CD8-positive, alpha-beta memory T cell (primary cell): ENCODE data around the gene CDK16. TPM values are rescaled to one million over a fixed set of nuclear protein-coding genes. Genes with fewer than 3 reads are reported as not detected.

Source experiments
- CTCF ChIA-PET: fragments of 350-600 bp; sonication (Branson Sonifier 250); formaldehyde crosslinking; loops from one replicate; lab custom pipeline; 2021; ENCODE audit warnings: antibody characterized with exemption; lab: Charles Lee
- POLR2A ChIA-PET: fragments of 350-600 bp; sonication (Branson Sonifier 250); formaldehyde crosslinking; loops from one replicate; lab custom pipeline; 2021; ENCODE audit warnings: antibody characterized with exemption; lab: Charles Lee
- DNase-seq, 5 donors: peaks; one replicate each; pipeline versions ENCODE4 v3.0.0 to v3.0.0-alpha.2; 2020 to 2022; ENCODE audit warnings: mixed read lengths in 1 of 5
- H3K27ac ChIP-seq: one replicate; pipeline ENCODE4 v1.7.0; 2013; ENCODE audit warnings: low read depth, mild to moderate bottlenecking, low read length, moderate library complexity
- H3K27me3 ChIP-seq: 2 replicates; pipeline ENCODE4 v1.7.0; 2013; ENCODE audit warnings: low read length, mild to moderate bottlenecking; ENCODE audit not compliant: insufficient read depth, poor library complexity, severe bottlenecking
- H3K36me3 ChIP-seq: 2 replicates; pipeline ENCODE4 v1.7.0; 2013; ENCODE audit warnings: mild to moderate bottlenecking, low read length, moderate library complexity; ENCODE audit not compliant: insufficient read depth
- H3K4me1 ChIP-seq: 2 replicates; pipeline ENCODE4 v1.7.0; 2013; ENCODE audit warnings: mild to moderate bottlenecking, low read length, moderate library complexity; ENCODE audit not compliant: insufficient read depth
- H3K4me3 ChIP-seq: 2 replicates; pipeline ENCODE4 v1.7.0; 2013; ENCODE audit warnings: mild to moderate bottlenecking, low read length
- H3K9me3 ChIP-seq: 2 replicates; pipeline ENCODE4 v1.7.0; 2013; ENCODE audit warnings: mild to moderate bottlenecking, low read length
- H3K27ac Mint-ChIP-seq, 8 donors: one replicate each; pipeline ENCODE4 v1.8.0; 2020 to 2021; ENCODE audit warnings: mixed read lengths in 8 of 8, mild to moderate bottlenecking in 6 of 8, inconsistent platforms in 3 of 8, moderate library complexity in 3 of 8
- H3K27me3 Mint-ChIP-seq, 2 donors: one replicate each; pipeline ENCODE4 v1.8.0; 2020 to 2021; ENCODE audit warnings: mixed read lengths in 2 of 2, mild to moderate bottlenecking in 1 of 2, moderate library complexity in 1 of 2
- H3K36me3 Mint-ChIP-seq, 3 donors: one replicate each; pipeline ENCODE4 v1.8.0; 2020 to 2021; ENCODE audit warnings: mixed read lengths in 3 of 3, inconsistent platforms in 1 of 3, mild to moderate bottlenecking in 1 of 3
- H3K4me1 Mint-ChIP-seq, 3 donors: one replicate each; pipeline ENCODE4 v1.8.0; 2020 to 2021; ENCODE audit warnings: mixed read lengths in 3 of 3, inconsistent platforms in 1 of 3, mild to moderate bottlenecking in 1 of 3
- H3K4me3 Mint-ChIP-seq, 7 donors: one replicate each; pipeline ENCODE4 v1.8.0; 2020 to 2021; ENCODE audit warnings: mixed read lengths in 7 of 7, mild to moderate bottlenecking in 6 of 7, moderate library complexity in 4 of 7, inconsistent platforms in 2 of 7
- H3K9me3 Mint-ChIP-seq, 5 donors: one replicate each; pipeline ENCODE4 v1.8.0; 2020 to 2022; ENCODE audit warnings: mixed read lengths in 5 of 5, mild to moderate bottlenecking in 3 of 5, moderate library complexity in 2 of 5, inconsistent platforms in 1 of 5
- polyA plus RNA-seq: library from polyadenylated mRNA; unstranded; fragments of 300-500 nt; fragmentation: Illumina TruSeq; gene quantifications from one replicate; pipeline ENCODE4 v1.2.3, GENCODE V29; 2021
- total RNA-seq, 2 experiments: library from RNA; stranded (reverse); gene quantifications; one replicate each; pipeline ENCODE4 v1.2.3, GENCODE V29; 2021

The CDK16 gene
- total and polyA plus RNA-seq, 3 experiments from 2014 or later: 14.5 to 49.1 (median 48.2) TPM

DNA sequence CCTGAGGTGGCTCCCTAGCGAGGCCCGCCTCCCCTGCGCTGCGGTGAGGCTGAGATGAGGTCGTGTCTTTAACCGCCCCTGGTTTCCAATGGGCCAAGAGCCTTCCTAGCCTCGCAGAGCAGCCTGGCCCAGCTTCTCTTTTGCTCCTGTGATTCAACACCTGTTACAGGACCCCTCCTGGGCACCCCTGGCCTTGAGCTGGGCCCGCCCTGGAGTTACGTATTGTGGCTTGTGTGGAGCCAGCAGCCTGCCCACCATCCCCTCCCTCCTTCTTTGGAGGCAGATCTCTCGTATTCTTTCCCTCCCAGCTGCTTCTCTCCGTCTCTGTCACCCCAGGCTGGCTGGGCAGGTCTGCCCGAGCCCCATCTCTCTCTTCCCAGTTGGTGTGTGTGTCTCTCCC lies 44.1 kb upstream of the CDK16 start:
- POLR2A ChIA-PET: no interaction called here
- peaks cover 16% of the 10 kb centered on the region for H3K36me3 ChIP-seq

GRCh38 chrX:47174846-47175587 lies 43.5 kb upstream of the CDK16 start:
- ChIA-PET CTCF (no interaction called here), POLR2A (no interaction called here)
- H3K27me3 Mint-ChIP-seq: peaks cover 0 to 11% of the 10 kb centered on the region in 2 donors
- no peaks in the 10 kb centered on the region for H3K9me3 ChIP-seq
- H3K36me3 ChIP-seq: peaks cover 16% of the 10 kb centered on the region
- H3K4me1 ChIP-seq: no peaks in the 10 kb centered on the region
- peak overlapping the region in 1 of 8 donors; percentile 63 for H3K27ac Mint-ChIP-seq
- H3K27ac ChIP-seq: no peak overlapping the region
- no peaks in the 10 kb centered on the region for H3K4me1 Mint-ChIP-seq
- H3K36me3 Mint-ChIP-seq: peaks cover 0 to 78% (median 2%) of the 10 kb centered on the region in 3 donors
- H3K4me3 ChIP-seq: no peak overlapping the region
- no peaks in the 10 kb centered on the region for H3K9me3 Mint-ChIP-seq
- no peaks in the 10 kb centered on the region for H3K27me3 ChIP-seq
- H3K4me3 Mint-ChIP-seq: no peak overlapping the region
- DNase-seq: no peak

More for the DNA sequence above, 44.1 kb upstream of the CDK16 start:
- peak overlapping the region in 1 of 8 donors; percentile 63 for H3K27ac Mint-ChIP-seq
- Histone ChIP-seq H3K27ac (no peak overlapping the region), H3K4me1 (no peaks in the 10 kb centered on the region), H3K9me3 (no peaks in the 10 kb centered on the region), H3K27me3 (no peaks in the 10 kb centered on the region), H3K4me3 (no peak overlapping the region)
- no peaks in the 10 kb centered on the region for H3K4me1 Mint-ChIP-seq
- H3K9me3 Mint-ChIP-seq: no peaks in the 10 kb centered on the region
- no peak for DNase-seq
- H3K27me3 Mint-ChIP-seq: peaks cover 0 to 11% of the 10 kb centered on the region in 2 donors
- no peak overlapping the region for H3K4me3 Mint-ChIP-seq
- peaks cover 0 to 79% (median 2%) of the 10 kb centered on the region in 3 donors for H3K36me3 Mint-ChIP-seq
- CTCF ChIA-PET: no interaction called here

DNA sequence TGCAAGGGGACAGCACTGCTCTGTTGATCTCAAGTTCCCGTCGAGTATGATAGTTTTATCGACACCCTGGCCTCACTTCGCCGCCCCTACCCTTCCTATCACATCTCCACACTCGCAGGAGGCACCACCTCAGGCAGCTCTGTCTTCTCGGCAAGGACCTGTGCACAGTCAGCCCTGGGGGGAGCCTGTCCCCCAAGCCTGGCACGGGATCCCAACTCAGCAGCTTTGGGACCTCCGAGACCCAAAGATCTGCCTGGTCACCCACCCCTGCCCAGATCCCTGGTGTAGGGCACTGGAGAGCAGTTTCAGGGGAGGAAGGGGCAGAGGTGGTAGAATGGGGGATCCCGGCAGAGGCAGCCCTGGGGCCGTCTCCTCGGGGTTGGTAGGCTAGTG lies 42.9 kb upstream of the CDK16 start:
- DNase-seq: no peak
- no peak overlapping the region for H3K27ac Mint-ChIP-seq
- POLR2A ChIA-PET: no interaction called here
- Histone ChIP-seq H3K4me1 (no peaks in the 10 kb centered on the region), H3K36me3 (peaks cover 16% of the 10 kb centered on the region), H3K4me3 (no peak overlapping the region), H3K27ac (no peak overlapping the region), H3K9me3 (no peaks in the 10 kb centered on the region), H3K27me3 (no peaks in the 10 kb centered on the region)
- CTCF ChIA-PET: no interaction called here
- H3K36me3 Mint-ChIP-seq: peaks cover 0 to 77% (median 2%) of the 10 kb centered on the region in 3 donors
- H3K4me3 Mint-ChIP-seq: no peak overlapping the region
- no peaks in the 10 kb centered on the region for H3K4me1 Mint-ChIP-seq
- H3K27me3 Mint-ChIP-seq: peaks cover 0 to 11% of the 10 kb centered on the region in 2 donors
- H3K9me3 Mint-ChIP-seq: no peaks in the 10 kb centered on the region

DNA sequence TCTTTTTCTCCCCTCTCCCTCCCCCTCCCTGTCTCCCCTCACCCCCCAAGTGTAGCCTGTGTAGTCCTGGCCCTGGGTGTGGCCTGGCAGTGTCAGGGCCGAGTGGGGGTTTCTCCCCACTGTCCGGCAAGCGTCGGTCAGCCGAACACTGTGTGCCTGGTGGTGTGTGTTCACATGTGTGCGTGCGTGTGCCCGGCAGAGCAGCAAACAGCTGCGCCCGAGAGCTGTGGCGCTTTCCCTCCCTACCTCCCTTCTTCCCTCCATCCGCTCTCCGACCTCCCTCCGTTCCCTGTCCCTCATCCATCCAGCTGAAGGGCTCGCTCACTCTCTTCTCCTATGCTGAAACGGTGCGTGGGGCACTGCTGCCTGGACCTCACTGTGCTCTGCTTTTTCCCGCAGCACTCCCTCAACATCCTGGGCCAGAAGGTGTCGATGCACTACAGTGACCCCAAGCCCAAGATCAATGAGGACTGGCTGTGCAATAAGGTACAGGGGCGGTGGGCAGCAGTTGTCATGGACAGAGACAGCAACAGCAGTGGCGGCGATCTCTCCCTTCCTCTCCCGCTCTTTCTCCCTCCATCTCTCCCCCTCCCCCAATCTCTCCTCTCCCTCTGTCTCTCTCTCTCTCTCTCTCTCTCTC lies 42.3 kb upstream of the CDK16 start:
- Histone ChIP-seq H3K36me3 (peaks cover 16% of the 10 kb centered on the region), H3K27me3 (no peaks in the 10 kb centered on the region), H3K4me3 (no peak overlapping the region), H3K9me3 (no peaks in the 10 kb centered on the region), H3K27ac (no peak overlapping the region), H3K4me1 (no peaks in the 10 kb centered on the region)
- POLR2A ChIA-PET: no interaction called here
- Mint-ChIP-seq H3K27ac (no peak overlapping the region), H3K4me1 (no peaks in the 10 kb centered on the region), H3K36me3 (peaks cover 0 to 81% (median 2%) of the 10 kb centered on the region in 3 donors), H3K27me3 (peaks cover 0 to 11% of the 10 kb centered on the region in 2 donors), H3K9me3 (no peaks in the 10 kb centered on the region), H3K4me3 (no peak overlapping the region)
- DNase-seq: no peak
- CTCF ChIA-PET: no interaction called here

DNA sequence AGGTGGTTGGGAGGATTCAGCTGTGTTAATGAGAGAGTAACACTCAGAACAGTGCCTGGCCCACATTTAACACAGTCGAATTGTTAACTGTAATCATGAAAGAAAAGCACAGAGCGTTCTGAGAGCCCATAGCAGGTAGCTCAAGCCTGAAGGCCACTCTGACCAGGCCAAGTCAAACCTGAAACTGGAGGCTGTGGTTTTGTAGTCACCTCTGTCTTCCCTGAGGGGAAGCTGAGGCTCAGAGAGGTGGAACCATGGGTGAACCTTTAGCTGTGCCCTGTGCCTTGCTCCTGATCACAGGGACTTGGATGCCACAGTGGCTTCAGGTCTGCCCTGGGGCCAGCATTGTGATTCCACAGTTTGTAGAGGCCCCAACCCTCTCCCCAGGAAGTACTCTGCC lies 41.4 kb upstream of the CDK16 start:
- ChIA-PET POLR2A (no interaction called here), CTCF (no interaction called here)
- no peak for DNase-seq
- Histone ChIP-seq H3K4me1 (no peaks in the 10 kb centered on the region), H3K36me3 (peaks cover 10% of the 10 kb centered on the region), H3K9me3 (no peaks in the 10 kb centered on the region), H3K27me3 (no peaks in the 10 kb centered on the region), H3K4me3 (no peak overlapping the region), H3K27ac (no peak overlapping the region)
- no peaks in the 10 kb centered on the region for H3K4me1 Mint-ChIP-seq
- peaks cover 0 to 81% (median 2%) of the 10 kb centered on the region in 3 donors for H3K36me3 Mint-ChIP-seq
- H3K4me3 Mint-ChIP-seq: no peak overlapping the region
- H3K27me3 Mint-ChIP-seq: peaks cover 0 to 4% of the 10 kb centered on the region in 2 donors
- H3K27ac Mint-ChIP-seq: no peak overlapping the region
- no peaks in the 10 kb centered on the region for H3K9me3 Mint-ChIP-seq

DNA sequence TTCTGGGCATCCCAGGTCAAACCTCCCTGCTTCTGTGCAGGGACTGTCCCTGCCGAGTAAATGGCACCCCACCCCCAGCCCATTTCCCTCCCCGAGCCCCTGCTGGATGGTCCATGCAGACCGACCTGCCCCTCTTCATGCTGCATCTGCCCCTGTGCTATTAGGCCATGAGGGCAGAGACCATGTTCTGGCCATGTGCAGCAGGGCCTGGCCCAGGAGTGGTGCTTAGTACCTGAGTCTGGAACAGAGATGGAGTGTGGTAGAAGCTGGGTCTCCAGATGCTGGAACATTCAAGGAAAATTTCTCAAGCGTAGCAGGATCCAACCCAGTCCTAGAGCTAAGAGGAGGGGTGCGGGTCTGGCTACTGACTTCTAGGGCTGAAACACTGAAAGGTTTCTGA lies 40.1 kb upstream of the CDK16 start:
- H3K27me3 Mint-ChIP-seq: peaks cover 0 to 4% of the 10 kb centered on the region in 2 donors
- H3K9me3 ChIP-seq: no peaks in the 10 kb centered on the region
- H3K4me1 Mint-ChIP-seq: no peaks in the 10 kb centered on the region
- CTCF ChIA-PET: no interaction called here
- peaks cover 0 to 78% (median 2%) of the 10 kb centered on the region in 3 donors for H3K36me3 Mint-ChIP-seq
- no peak overlapping the region for H3K4me3 ChIP-seq
- no peak for DNase-seq
- no peaks in the 10 kb centered on the region for H3K4me1 ChIP-seq
- H3K27ac Mint-ChIP-seq: peak overlapping the region in 1 of 8 donors; percentile 3
- no peak overlapping the region for H3K4me3 Mint-ChIP-seq
- POLR2A ChIA-PET: no interaction called here
- H3K36me3 ChIP-seq: peaks cover 7% of the 10 kb centered on the region
- no peaks in the 10 kb centered on the region for H3K9me3 Mint-ChIP-seq
- no peaks in the 10 kb centered on the region for H3K27me3 ChIP-seq
- no peak overlapping the region for H3K27ac ChIP-seq

DNA sequence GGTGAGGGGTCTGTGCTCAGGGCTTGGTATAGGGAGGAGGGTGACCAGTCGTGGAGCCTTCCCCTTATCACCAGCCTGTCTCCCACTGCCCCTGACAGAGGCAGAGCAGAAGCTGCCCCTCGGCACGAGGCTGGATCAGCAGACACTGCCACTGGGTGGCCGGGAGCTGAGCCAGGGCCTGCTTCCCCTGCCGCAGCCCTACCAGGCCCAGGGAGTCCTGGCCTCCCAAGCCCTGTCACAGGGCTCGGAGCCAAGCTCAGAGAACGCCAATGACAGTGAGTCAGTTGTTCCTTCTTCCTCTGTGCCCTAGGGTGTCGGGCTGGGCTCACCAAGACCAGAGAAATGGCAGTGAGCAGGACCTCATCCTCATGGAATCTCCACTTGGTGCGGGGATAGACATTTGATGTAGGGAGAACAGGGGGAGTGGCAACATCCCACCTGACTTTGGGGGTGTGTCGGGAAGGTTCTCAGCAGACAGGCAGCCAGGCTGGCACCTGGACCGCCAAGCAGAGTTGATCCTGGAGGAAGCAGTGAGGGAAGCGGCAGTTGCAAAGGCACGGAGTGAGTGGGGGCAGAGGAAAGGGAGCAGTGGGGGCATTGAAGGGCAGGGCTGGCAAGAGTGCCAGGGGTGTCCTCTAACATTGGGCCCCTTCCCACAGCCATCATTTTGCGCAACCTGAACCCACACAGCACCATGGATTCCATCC lies 39.1 kb upstream of the CDK16 start:
- ChIA-PET CTCF (no interaction called here), POLR2A (no interaction called here)
- no peaks in the 10 kb centered on the region for H3K27me3 ChIP-seq
- H3K4me1 ChIP-seq: no peaks in the 10 kb centered on the region
- H3K27ac ChIP-seq: no peak overlapping the region
- no peaks in the 10 kb centered on the region for H3K4me1 Mint-ChIP-seq
- peaks cover 0 to 73% (median 2%) of the 10 kb centered on the region in 3 donors for H3K36me3 Mint-ChIP-seq
- peaks cover 7% of the 10 kb centered on the region for H3K36me3 ChIP-seq
- H3K4me3 Mint-ChIP-seq: no peak overlapping the region
- H3K9me3 Mint-ChIP-seq: no peaks in the 10 kb centered on the region
- peaks cover 0 to 4% of the 10 kb centered on the region in 2 donors for H3K27me3 Mint-ChIP-seq
- H3K9me3 ChIP-seq: no peaks in the 10 kb centered on the region
- peak overlapping the region in 1 of 8 donors; percentile 66 for H3K27ac Mint-ChIP-seq
- DNase-seq: no peak
- no peak overlapping the region for H3K4me3 ChIP-seq

- Histone ChIP-seq H3K27me3 (no peaks in the 10 kb centered on the region), H3K4me1 (no peaks in the 10 kb centered on the region), H3K27ac (no peak overlapping the region), H3K36me3 (peaks cover 7% of the 10 kb centered on the region), H3K4me3 (no peak overlapping the region), H3K9me3 (no peaks in the 10 kb centered on the region)
- DNase-seq: no peak
- Mint-ChIP-seq H3K36me3 (peaks cover 0 to 73% (median 2%) of the 10 kb centered on the region in 3 donors), H3K9me3 (no peaks in the 10 kb centered on the region), H3K4me3 (no peak overlapping the region), H3K4me1 (no peaks in the 10 kb centered on the region), H3K27me3 (peaks cover 0 to 4% of the 10 kb centered on the region in 2 donors), H3K27ac (no peak overlapping the region)
- CTCF ChIA-PET: no interaction called here
- POLR2A ChIA-PET: no interaction called here
Measured at GRCh38 chrX:47179928-47180255, 38.6 kb upstream of the CDK16 start.
